HUES48 (cell line): ENCODE results near the gene CA12.

ENCODE experiments used
- H3K27ac ChIP-seq: one replicate; pipeline ENCODE4 v1.7.0; 2013; ENCODE audit warnings: low read depth, low read length, inconsistent platforms
- H3K27me3 ChIP-seq: 2 replicates; pipeline ENCODE4 v1.6.1; 2013; ENCODE audit warnings: mild to moderate bottlenecking, low read length; ENCODE audit not compliant: control insufficient read depth, insufficient read depth
- H3K36me3 ChIP-seq: 2 replicates; pipeline ENCODE4 v1.6.1; 2013; ENCODE audit warnings: low read length; ENCODE audit not compliant: control insufficient read depth, insufficient read depth
- H3K4me1 ChIP-seq: 2 replicates; pipeline ENCODE4 v1.6.1; 2013; ENCODE audit warnings: mild to moderate bottlenecking, low read length; ENCODE audit not compliant: control insufficient read depth, insufficient read depth
- H3K4me3 ChIP-seq: 2 replicates; pipeline ENCODE4 v1.5.1; 2013; ENCODE audit warnings: mild to moderate bottlenecking, low read depth, low read length
- H3K9ac ChIP-seq: 2 replicates; pipeline ENCODE4 v1.6.1; 2013; ENCODE audit warnings: mild to moderate bottlenecking, low read depth, low read length, moderate library complexity
- H3K9me3 ChIP-seq: 2 replicates; pipeline ENCODE4 v1.6.1; 2013; ENCODE audit warnings: low read length; ENCODE audit not compliant: control insufficient read depth, insufficient read depth

CA12 gene

DNA sequence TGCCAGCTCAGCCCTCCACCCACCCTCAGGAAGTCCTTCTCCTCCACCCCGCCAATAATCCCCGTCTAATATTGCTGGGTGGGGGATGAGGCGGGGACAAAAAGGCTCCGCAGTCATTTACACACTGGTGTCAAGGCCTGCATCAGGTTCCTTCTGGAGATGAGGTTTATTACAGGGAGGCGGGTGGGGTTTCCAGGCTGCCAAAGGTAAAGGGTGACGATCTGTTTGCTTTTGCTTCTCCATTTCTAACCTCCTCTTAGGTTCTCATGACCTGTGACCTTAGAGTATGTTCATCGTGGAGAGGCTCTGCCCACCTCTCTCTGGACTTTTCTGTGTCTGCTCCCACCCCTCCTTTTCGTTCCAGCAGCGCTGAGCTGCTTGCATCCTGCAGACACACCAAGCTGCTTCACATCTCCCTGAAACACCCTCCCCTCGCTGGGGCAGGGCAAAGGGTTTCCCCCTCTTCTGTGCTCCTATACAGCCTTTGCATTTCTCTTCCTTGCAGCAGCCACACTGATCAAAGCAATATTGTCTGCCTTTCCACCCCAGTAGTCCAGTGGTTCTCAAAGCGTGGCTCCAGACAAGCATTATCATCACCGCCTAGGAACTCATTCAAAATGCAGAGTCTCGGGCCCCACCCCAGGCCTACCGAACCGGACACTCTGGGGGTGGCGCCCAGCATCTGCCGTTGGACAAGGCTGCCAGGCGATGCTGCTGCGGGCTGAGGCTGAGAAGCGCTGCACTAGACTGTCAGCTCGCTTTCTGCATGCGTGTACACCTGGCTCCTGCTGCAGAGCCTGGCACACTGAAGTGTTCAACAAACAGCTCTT, 26.6 kb downstream of the CA12 start:
- no peak overlapping the region for H3K9ac ChIP-seq
- no peak overlapping the region for H3K27ac ChIP-seq
- H3K36me3 ChIP-seq = no peaks in the 10 kb centered on the region
- no peaks in the 10 kb centered on the region for H3K4me1 ChIP-seq
- H3K27me3 ChIP-seq = no peaks in the 10 kb centered on the region
- no peak overlapping the region for H3K4me3 ChIP-seq
- no peaks in the 10 kb centered on the region for H3K9me3 ChIP-seq

DNA sequence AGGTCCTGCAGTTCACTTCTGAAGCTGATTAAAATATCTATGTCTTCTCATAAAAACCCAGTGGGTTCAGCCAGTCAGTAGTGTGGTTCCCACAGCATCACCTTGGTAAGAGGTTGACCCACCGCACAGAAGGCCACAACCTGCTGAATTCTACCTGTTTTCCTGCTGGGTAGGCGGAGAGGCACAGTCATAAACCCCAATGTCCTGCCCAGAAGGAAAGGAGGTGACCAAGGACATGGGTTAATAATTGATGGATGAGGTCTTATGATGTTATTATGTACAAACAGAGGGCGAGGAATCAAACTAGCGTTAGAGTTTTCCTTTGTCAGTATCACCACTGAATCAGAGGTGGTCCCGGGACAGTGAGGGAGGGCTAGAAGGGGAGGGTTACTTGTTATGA, 27.8 kb downstream of the CA12 start:
- H3K4me3 ChIP-seq = no peak overlapping the region
- no peaks in the 10 kb centered on the region for H3K27me3 ChIP-seq
- no peak overlapping the region for H3K9ac ChIP-seq
- no peak overlapping the region for H3K27ac ChIP-seq
- no peaks in the 10 kb centered on the region for H3K36me3 ChIP-seq
- no peaks in the 10 kb centered on the region for H3K4me1 ChIP-seq
- H3K9me3 ChIP-seq = no peaks in the 10 kb centered on the region

DNA sequence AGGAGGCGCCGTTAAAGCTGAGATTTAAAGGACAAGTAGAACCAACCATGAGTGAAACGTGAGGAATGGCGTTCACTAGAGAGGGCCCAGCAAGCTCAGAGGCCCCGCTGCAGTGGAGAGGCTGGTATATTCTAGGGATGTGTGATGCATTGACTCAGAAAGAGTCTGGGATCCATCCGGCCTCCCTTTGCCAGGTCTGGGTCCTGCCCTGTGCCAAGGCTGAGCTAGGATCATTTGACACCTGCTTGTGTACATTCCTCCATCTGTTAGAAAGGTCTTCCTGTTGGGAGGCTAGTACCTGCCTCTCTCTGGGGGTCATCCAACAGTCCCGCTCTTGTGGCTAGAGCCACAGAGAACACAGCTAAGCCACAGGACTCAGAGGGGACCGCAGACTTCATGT, 28.4 kb downstream of the CA12 start:
- Histone ChIP-seq H3K27me3 (no peaks in the 10 kb centered on the region), H3K27ac (no peak overlapping the region), H3K4me3 (no peak overlapping the region), H3K9ac (no peak overlapping the region), H3K36me3 (no peaks in the 10 kb centered on the region), H3K9me3 (no peaks in the 10 kb centered on the region), H3K4me1 (no peaks in the 10 kb centered on the region)

DNA sequence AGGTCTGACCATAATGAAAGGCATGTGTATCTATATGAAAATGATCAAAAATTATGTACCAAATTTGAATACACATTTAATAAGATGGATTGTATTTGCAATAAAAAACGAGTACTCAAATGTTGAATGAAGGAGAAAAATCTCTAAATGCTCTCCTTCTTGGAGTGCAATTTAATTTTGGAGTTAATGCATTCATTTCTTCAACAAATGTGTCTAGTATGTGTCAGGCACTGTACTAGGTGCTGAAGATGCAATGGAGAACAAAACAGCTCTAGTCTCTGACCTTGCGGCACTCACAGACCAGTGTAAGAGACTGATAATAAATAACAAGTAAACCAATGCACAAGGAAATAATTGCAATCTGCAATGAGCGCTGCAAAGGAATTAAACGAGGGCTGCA, 28.8 kb downstream of the CA12 start:
- no peaks in the 10 kb centered on the region for H3K27me3 ChIP-seq
- H3K9me3 ChIP-seq = no peaks in the 10 kb centered on the region
- no peak overlapping the region for H3K4me3 ChIP-seq
- H3K27ac ChIP-seq = no peak overlapping the region
- no peak overlapping the region for H3K9ac ChIP-seq
- no peaks in the 10 kb centered on the region for H3K36me3 ChIP-seq
- no peaks in the 10 kb centered on the region for H3K4me1 ChIP-seq

DNA sequence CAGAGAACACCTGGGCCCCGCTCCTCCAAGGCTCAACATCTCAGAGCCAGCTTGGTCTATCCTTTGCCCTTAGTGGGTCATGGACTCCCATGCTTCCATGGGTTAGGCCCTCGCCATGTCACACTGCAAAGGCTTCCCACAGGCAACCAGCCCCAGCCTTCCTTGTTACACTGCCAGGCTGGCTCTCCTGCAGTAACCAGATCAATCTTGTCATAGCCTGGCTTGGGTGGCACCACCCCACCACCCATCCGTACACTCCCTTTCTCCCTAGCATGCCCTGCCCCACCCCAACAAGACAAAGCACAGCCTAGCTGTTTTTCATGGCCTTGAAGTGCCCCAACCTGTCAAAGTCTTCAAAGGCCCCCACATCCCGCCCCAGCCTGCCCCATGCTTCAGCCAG, 30.5 kb downstream of the CA12 start:
- no peak overlapping the region for H3K9ac ChIP-seq
- no peaks in the 10 kb centered on the region for H3K27me3 ChIP-seq
- H3K27ac ChIP-seq = no peak overlapping the region
- no peak overlapping the region for H3K4me3 ChIP-seq
- no peaks in the 10 kb centered on the region for H3K4me1 ChIP-seq
- no peaks in the 10 kb centered on the region for H3K9me3 ChIP-seq
- no peaks in the 10 kb centered on the region for H3K36me3 ChIP-seq

DNA sequence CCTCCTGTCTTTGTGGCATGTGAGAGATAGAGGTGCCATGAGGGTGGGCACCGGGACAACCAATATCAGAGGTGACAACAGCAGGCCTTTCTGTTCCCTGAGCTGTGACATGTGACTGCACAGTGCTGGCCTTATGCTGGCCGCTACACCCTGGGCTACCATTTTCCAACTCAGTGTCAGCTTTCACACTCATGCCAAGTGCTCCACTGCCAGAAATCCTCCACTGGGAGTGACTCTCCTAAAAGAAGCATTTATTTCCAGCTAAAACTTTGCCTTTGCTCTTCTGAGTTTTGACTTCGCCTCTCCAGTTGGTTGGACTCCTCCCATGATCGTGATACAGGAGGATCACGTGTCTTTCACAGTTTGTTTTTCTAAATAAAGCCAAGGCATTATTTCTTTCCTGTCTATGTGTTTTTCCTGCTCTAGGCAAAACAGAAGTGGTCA, 31.4 kb downstream of the CA12 start:
- no peaks in the 10 kb centered on the region for H3K27me3 ChIP-seq
- H3K4me1 ChIP-seq = no peaks in the 10 kb centered on the region
- no peaks in the 10 kb centered on the region for H3K36me3 ChIP-seq
- H3K27ac ChIP-seq = no peak overlapping the region
- H3K4me3 ChIP-seq = no peak overlapping the region
- H3K9me3 ChIP-seq = no peaks in the 10 kb centered on the region
- H3K9ac ChIP-seq = no peak overlapping the region

DNA sequence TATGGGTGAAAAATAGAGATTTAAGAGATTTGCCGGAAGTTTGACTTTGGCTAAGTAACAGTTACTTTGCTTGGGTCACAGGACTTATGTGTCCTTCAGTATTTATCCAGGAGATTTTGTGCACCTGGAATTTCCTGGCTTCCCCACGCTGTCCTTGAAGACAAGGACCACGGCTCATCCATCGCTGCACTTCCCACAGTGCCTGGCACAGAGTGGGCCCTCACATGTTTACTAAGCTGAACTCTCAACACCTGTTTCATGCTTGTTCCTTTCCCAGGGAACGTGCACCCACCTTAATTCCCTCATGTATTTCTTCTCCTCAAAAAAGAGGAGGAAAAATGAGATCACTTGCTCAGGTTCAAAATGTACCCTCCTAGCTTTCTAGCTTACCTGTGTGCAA, 32.0 kb downstream of the CA12 start:
- Histone ChIP-seq H3K27me3 (no peaks in the 10 kb centered on the region), H3K9me3 (no peaks in the 10 kb centered on the region)

DNA sequence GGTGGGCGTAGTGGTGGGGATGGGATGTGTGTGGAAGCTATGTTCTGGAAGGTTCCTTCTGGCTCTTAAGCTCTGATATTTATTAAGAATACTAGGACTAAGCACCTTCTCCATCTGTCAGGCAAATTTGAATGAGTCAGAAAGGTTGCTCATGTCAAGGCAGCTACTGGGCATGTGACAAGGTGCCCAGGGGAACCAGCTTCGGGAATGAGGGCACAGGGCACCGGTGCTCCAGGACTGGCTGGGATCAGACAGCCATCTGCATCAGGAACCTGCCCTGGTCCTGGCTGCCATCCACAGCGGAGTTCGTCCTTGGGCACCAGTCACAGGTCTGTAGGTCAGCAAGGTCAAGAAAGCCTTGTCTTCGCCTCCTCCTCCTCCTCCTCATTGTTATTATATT, 32.5 kb downstream of the CA12 start:
- Histone ChIP-seq H3K36me3 (no peaks in the 10 kb centered on the region), H3K9ac (no peak overlapping the region), H3K4me1 (no peaks in the 10 kb centered on the region), H3K9me3 (no peaks in the 10 kb centered on the region), H3K4me3 (no peak overlapping the region), H3K27me3 (no peaks in the 10 kb centered on the region), H3K27ac (no peak overlapping the region)

More for the DNA sequence above, 32.0 kb downstream of the CA12 start:
- H3K36me3 ChIP-seq = no peaks in the 10 kb centered on the region
- no peak overlapping the region for H3K27ac ChIP-seq
- H3K4me3 ChIP-seq = no peak overlapping the region
- H3K9ac ChIP-seq = no peak overlapping the region
- no peaks in the 10 kb centered on the region for H3K4me1 ChIP-seq

DNA sequence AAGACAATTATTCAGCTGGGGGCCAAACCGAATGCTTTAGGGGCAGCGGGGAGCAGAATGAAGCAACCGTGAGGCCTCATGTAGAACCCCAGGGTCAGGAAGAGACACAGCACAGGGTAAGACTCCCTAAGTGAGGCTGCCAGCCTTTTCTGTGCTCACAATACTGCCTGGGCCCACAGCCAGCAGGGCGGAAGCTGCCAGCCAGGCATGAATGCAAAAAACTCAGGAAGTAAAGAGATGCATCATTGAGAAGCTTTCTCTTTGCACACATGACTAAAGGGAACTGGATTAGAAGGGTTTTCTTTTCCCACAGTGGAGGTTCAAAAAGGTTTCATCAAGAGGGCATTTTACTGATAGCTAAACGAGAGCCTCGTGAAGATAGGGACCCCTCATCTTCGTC, 33.3 kb downstream of the CA12 start:
- Histone ChIP-seq H3K9me3 (no peaks in the 10 kb centered on the region), H3K9ac (no peak overlapping the region), H3K36me3 (no peaks in the 10 kb centered on the region), H3K27ac (no peak overlapping the region), H3K27me3 (no peaks in the 10 kb centered on the region), H3K4me1 (no peaks in the 10 kb centered on the region), H3K4me3 (no peak overlapping the region)

DNA sequence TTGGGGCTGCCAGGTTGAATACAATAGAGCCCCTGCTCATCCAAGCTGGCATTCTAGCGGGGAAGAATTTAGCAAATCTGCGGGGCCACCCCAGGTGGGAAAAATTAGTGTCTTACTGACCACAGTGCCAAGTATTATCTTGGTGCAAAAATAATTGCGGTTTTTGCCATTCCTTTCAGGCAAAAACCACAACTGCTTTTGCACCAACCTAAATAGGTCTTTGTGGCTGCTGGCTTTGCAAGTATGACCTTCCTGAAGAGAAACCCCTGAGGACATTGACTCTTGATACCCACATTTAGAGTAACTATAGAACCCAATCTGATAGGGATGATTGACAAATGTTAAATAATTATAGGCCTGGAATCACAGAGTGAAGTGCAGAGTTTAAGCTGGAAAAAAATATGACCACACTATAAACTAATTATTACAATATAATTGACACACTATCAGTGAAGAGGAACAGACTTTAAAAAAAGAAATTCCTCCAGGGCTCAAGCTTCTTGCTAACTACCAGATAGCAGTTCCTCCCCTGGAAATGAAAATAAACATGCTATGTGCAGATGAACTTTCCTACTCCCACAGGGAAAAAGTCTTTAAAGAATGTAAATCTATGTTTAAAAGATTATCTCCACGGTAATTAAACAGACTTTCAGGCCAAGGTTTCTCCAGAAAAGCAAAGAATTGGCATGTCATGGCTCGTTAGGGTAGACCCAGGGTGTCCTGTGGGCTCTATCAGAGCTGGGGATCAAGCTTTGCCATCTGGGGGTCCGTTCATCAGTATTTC, 34.4 kb downstream of the CA12 start:
- no peak overlapping the region for H3K9ac ChIP-seq
- H3K9me3 ChIP-seq = no peaks in the 10 kb centered on the region
- no peak overlapping the region for H3K27ac ChIP-seq
- H3K4me3 ChIP-seq = no peak overlapping the region
- no peaks in the 10 kb centered on the region for H3K4me1 ChIP-seq
- H3K36me3 ChIP-seq = no peaks in the 10 kb centered on the region
- no peaks in the 10 kb centered on the region for H3K27me3 ChIP-seq

DNA sequence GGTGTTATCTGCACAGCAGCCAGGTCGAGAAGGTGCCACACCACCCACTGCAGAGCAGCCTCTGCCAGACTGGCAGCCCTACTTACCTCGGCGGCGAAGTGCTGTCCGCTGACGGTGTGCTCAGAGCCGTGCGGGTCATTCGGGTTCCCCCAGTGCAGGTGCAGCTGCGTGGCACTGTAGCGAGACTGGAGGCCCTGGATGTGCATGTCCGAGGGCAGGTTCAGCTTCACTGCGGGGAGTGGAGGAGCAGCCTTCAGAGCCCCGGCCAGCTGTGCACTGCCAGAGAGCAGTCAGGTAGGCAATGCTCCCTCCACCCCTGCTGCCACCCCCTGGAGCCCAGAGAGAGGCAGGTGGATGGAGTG, 36.3 kb downstream of the CA12 start:
- Histone ChIP-seq H3K36me3 (no peaks in the 10 kb centered on the region), H3K9me3 (no peaks in the 10 kb centered on the region), H3K4me3 (no peak overlapping the region), H3K4me1 (peaks cover 10% of the 10 kb centered on the region), H3K9ac (no peak overlapping the region), H3K27me3 (no peaks in the 10 kb centered on the region), H3K27ac (no peak overlapping the region)
